ENCODE results near the gene GAGE12J.
A peak's percentile ranks its signal among the peaks of the same experiment; 100 is the strongest.
"Not testable (repeated sequence)": the region's sequence is repeated elsewhere in the genome, so short reads cannot be mapped to it uniquely, and the experiment has no call there.

GAGE12J gene

GRCh38 chrX:49284212-49284611 lies 37.6 kb upstream of the GAGE12J start:
- TF ChIP-seq ZFX (IDR thresholded peaks at IDR 0.05): no peak
- TF ChIP-seq, protein P1, sequence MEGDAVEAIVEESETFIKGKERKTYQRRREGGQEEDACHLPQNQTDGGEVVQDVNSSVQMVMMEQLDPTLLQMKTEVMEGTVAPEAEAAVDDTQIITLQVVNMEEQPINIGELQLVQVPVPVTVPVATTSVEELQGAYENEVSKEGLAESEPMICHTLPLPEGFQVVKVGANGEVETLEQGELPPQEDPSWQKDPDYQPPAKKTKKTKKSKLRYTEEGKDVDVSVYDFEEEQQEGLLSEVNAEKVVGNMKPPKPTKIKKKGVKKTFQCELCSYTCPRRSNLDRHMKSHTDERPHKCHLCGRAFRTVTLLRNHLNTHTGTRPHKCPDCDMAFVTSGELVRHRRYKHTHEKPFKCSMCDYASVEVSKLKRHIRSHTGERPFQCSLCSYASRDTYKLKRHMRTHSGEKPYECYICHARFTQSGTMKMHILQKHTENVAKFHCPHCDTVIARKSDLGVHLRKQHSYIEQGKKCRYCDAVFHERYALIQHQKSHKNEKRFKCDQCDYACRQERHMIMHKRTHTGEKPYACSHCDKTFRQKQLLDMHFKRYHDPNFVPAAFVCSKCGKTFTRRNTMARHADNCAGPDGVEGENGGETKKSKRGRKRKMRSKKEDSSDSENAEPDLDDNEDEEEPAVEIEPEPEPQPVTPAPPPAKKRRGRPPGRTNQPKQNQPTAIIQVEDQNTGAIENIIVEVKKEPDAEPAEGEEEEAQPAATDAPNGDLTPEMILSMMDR (conservative IDR thresholded peaks at IDR 0.05): no peak
- no peak overlapping the region for H3K27ac ChIP-seq

DNA sequence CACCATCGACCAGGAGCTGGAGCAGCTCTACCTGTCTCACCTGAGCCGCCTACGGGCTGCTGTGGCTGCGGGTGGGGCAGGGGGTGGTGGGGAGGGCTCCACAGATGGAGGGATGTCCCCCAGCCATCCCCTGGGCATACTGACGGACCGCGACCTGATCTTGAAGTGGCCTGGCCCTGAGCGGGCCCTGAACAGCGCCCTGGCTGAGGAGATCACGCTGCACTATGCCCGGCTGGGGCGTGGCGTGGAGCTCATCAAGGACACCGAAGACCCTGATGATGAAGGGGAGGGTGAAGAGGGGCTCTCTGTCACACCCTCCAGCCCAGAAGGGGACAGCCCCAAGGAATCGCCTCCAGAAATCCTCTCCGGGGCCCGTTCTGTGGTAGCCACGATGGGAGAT lies 35.7 kb upstream of the GAGE12J start:
- no peak for TF ChIP-seq ZFX (IDR thresholded peaks at IDR 0.05)
- TF ChIP-seq, protein P1 (conservative IDR thresholded peaks at IDR 0.05): no peak
- no peak overlapping the region for H3K27ac ChIP-seq

DNA sequence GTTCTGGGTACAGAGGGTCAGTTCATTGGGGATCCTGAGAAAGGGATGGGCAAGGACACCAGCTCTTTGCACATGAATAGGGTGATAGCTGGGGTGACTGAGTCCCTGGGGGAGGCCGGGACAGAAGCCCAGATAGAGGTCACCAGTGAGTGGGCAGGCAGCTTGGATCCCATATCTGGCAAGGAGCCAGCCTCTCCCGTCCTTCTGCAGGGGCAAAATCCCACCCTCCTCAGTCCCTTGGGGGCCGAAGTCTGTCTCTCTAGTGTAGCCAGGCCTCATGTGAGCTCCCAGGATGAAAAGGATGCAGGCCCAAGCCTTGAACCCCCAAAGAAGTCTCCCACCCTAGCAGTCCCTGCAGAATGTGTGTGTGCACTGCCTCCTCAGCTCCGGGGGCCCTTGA lies 35.3 kb upstream of the GAGE12J start:
- TF ChIP-seq, protein P1 (conservative IDR thresholded peaks at IDR 0.05): no peak
- no peak for TF ChIP-seq ZFX (IDR thresholded peaks at IDR 0.05)
- H3K27ac ChIP-seq: no peak overlapping the region

GRCh38 chrX:49287665-49288064 lies 34.2 kb upstream of the GAGE12J start:
- TF ChIP-seq, protein P1 (conservative IDR thresholded peaks at IDR 0.05): no peak
- no peak for TF ChIP-seq ZFX (IDR thresholded peaks at IDR 0.05)

GRCh38 chrX:49290215-49290614 lies 31.6 kb upstream of the GAGE12J start:
- no peak overlapping the region for H3K27ac ChIP-seq

More at GRCh38 chrX:49287665-49288064, 34.2 kb upstream of the GAGE12J start:
- no peak overlapping the region for H3K27ac ChIP-seq

DNA sequence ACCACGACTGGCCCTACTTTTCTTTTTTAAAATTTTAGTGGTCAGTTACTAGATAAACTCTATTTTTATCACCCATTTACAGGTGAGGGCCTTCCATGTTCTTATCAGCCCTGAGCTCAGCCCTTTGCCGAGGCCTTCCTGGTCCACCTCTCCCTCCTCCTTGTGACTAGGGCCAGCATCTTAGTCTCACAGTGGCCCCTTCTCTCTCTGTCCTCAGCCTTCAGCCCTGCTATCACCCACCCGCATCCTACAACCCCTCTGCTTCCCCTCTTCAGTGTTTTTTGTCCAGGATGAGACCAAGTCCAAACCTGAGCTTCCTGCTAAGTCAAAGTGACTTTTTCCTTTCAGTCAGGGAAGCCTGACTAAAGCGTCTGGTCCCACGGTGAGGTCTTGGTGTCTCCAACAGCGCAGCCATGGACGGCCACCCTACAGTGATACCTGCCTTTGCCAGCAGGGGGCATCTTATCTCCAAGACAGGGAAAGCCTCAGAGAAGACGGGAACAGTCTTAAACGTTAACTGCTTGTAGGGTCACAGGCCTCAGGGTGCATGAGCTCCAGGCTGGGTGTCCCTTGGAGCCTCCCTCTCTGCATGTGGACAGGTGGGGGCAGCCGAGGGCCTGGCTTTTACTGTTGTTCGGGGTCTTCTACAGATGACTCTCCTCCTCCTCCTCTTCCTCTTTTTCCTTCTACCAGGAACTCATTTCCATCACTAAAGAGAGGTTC lies 30.1 kb upstream of the GAGE12J start:
- TF ChIP-seq, protein P1 (conservative IDR thresholded peaks at IDR 0.05): peak; percentile 79
- TF ChIP-seq ZFX (IDR thresholded peaks at IDR 0.05): no peak
- H3K27ac ChIP-seq: no peak overlapping the region

More at GRCh38 chrX:49290215-49290614, 31.6 kb upstream of the GAGE12J start:
- TF ChIP-seq, protein P1 (conservative IDR thresholded peaks at IDR 0.05): no peak
- TF ChIP-seq ZFX (IDR thresholded peaks at IDR 0.05): no peak

DNA sequence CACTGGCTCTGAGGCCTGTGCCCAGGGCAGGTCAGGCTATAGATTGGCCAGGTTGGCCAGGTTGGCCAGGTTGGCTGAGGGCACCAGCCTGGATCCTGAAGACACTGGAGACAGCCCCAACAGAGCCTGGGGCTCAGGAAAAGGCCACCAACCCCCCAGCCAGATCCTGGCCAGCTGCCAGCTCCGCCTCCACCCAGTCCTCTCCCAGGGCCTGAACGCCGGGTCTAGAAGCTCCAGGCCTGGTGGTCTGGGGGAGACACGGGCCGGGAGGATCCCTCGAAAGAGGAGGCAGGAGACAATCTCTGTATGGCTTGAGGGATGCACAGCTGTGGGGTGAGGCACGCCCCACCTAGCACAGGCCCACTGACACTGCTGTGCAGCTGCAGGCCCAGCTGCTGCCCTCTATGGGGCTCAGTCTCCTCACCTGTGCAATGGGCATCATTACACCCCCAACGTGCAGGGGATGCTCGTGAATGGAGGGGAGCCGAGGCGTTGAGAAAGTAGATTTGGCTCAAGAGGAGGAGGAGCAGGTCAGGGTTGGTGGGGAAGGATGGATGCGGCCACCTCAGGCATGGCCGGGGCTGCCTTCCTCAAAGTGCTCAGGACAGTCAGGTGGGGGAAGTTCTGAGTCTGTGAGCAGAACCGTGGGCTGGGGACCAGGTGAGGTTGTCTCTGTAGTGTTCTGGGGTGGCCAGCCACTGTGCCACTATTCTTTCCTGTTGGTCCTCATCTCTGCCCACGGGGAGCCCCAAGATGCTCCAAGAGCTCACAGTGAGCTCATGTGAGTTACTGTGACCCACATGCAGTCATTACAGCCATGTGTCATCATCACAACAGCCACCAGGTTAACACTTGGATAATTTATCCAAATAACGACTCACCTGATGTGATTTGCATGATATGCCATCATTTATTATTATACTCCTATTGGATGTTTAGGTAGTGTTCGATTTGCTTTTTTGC lies 29.2 kb upstream of the GAGE12J start:
- TF ChIP-seq, protein P1 (conservative IDR thresholded peaks at IDR 0.05): no peak
- no peak for TF ChIP-seq ZFX (IDR thresholded peaks at IDR 0.05)
- H3K27ac ChIP-seq: no peak overlapping the region

DNA sequence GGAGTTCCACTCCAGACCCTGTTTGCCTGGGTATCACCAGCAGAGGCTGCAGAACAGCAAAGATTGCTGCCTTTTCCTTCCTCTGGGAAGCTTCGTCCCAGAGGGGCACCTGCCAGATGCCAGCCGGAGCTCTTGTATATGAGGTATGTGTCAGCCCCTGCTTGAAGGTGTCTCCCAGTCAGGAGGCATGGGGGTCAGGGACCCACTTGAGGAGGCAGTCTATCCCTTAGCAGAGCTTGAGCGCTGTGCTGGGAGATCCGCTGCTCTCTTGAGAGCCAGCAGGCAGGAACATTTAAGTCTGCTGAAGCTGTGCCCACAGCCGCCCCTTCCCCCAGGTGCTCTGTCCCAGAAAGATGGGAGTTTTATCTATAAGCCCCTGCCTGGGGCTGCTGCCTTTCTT lies 22.5 kb upstream of the GAGE12J start:
- H3K27ac ChIP-seq: not testable (repeated sequence)

Measured in C4-2B (cell line).